ENCODE data around the gene SMAD6.

Gene SMAD6

DNA sequence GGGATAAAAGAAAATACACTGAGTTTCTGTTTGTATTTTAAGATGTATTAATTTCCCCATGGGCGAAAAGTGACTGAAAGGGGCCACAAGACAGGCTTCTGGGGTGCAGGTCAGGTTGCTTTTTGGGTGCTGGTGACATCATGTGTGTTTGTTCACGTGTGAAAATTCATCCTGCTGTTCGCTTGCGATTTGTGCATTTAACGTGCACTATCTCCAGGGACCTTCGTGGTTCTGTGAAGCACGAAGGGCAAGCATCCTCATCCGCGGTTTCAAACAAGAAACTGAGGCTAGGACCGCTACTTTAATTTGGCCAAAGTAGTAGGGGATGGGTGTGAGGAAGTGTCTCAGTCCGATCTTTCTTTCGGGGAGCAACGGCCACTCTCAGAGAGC lies 1.6 kb upstream of the SMAD6 start:
- no peak for DNase-seq (ENCODE audit: low read depth)
- peak overlapping the region; percentile 46 for H3K4me3 ChIP-seq (ENCODE audit: low read length)
- TF ChIP-seq, protein P1, sequence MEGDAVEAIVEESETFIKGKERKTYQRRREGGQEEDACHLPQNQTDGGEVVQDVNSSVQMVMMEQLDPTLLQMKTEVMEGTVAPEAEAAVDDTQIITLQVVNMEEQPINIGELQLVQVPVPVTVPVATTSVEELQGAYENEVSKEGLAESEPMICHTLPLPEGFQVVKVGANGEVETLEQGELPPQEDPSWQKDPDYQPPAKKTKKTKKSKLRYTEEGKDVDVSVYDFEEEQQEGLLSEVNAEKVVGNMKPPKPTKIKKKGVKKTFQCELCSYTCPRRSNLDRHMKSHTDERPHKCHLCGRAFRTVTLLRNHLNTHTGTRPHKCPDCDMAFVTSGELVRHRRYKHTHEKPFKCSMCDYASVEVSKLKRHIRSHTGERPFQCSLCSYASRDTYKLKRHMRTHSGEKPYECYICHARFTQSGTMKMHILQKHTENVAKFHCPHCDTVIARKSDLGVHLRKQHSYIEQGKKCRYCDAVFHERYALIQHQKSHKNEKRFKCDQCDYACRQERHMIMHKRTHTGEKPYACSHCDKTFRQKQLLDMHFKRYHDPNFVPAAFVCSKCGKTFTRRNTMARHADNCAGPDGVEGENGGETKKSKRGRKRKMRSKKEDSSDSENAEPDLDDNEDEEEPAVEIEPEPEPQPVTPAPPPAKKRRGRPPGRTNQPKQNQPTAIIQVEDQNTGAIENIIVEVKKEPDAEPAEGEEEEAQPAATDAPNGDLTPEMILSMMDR (IDR thresholded peaks at IDR 0.05; ENCODE audit: insufficient read depth, low read depth, low read length, missing control alignments), result no peak

DNA sequence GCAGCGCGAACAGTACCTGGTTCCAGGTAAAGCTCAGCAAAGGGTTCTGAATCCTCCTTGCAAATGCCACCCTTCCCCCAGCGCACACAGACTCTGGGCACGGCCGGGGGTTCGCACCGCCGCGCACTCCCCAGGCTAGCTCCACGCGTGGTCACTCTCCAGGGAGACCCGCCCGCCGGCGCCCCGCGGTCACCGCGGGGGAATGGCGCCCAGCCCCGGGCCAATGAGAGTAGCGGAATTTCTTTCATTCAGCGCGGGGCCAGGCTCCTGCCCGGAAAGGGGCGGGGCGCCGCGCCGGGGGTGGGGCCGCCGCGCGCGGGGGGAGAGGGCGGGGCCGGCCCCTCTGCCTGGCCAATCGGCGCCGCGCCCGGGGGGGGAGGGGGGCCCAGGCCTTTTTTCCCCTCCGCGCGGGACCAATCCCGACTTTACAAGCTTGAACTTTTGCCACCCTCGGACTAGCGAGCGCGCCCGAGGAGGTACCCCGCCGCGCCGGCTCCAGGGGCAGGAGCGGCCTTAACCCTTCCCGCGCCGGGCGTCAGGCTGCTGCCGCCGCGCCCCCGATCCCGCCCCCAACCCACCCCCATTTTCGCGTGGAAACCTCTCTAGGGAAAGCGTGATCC lies 1.1 kb upstream of the SMAD6 start:
- peak; percentile 91 for DNase-seq (ENCODE audit: low read depth)
- H3K4me3 ChIP-seq (ENCODE audit: low read length), result peak overlapping the region; percentile 46
- TF ChIP-seq, protein P1 (IDR thresholded peaks at IDR 0.05; ENCODE audit: insufficient read depth, low read depth, low read length, missing control alignments), result no peak

DNA sequence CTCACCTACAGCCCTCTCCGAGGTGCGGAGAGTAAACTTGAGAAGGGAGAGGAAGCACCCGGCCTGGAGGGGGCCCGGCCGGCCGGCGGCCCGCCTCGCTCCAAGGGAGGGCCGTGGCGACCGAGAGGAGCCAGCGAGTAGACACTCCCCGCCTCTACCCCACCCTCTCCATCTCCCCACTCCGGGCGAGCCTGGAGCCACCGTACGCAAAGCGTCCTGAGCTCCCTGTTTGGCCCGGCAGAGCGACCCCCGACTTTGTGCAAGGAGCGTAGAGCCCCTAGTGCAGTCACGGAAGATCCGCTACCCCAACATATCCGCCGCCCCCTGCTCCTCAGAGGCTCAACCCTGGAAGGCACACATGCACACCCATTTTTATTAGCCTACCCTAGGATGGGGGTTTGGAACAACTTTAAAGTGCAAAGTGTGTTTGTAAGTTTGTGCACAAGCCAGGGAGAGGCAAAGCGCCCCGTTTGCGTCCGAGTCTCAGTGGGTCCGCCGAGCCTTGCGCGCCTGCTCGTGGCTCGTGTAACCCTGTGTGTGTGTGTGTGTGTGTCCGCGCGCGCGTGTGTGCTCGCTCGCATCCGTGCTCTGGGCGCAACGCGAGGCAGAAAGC lies 508 bp upstream of the SMAD6 start:
- DNase-seq (ENCODE audit: low read depth), result peak; percentile 55
- TF ChIP-seq, protein P1 (IDR thresholded peaks at IDR 0.05; ENCODE audit: insufficient read depth, low read depth, low read length, missing control alignments), result no peak
- H3K4me3 ChIP-seq (ENCODE audit: low read length), result peak overlapping the region; percentile 45

DNA sequence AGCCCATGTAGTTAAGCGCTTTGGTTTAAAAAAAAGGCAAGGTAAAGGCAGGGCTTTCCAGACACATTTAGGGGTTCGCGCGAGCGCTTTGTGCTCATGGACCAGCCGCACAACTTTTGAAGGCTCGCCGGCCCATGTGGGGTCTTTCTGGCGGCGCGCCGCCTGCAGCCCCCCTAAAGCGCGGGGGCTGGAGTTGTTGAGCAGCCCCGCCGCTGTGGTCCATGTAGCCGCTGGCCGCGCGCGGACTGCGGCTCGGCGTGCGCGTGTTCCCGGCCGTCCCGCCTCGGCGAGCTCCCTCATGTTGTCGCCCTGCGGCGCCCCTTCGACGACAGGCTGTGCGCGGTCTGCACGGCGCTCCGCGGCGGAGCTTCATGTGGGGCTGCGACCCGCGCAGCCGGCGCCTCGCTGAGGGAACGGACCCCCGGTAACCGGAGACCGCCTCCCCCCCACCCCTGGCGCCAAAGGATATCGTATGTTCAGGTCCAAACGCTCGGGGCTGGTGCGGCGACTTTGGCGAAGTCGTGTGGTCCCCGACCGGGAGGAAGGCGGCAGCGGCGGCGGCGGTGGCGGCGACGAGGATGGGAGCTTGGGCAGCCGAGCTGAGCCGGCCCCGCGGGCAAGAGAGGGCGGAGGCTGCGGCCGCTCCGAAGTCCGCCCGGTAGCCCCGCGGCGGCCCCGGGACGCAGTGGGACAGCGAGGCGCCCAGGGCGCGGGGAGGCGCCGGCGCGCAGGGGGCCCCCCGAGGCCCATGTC lies 927 bp downstream of the SMAD6 start:
- peak overlapping the region; percentile 45 for H3K4me3 ChIP-seq (ENCODE audit: low read length)
- DNase-seq (ENCODE audit: low read depth), result no peak
- TF ChIP-seq, protein P1 (IDR thresholded peaks at IDR 0.05; ENCODE audit: insufficient read depth, low read depth, low read length, missing control alignments), result no peak

DNA sequence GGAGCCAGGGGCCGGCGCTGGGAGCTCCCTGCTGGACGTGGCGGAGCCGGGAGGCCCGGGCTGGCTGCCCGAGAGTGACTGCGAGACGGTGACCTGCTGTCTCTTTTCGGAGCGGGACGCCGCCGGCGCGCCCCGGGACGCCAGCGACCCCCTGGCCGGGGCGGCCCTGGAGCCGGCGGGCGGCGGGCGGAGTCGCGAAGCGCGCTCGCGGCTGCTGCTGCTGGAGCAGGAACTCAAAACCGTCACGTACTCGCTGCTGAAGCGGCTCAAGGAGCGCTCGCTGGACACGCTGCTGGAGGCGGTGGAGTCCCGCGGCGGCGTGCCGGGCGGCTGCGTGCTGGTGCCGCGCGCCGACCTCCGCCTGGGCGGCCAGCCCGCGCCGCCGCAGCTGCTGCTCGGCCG lies 1.5 kb downstream of the SMAD6 start:
- peak overlapping the region; percentile 18 for H3K4me3 ChIP-seq (ENCODE audit: low read length)
- peak; percentile 50 for DNase-seq (ENCODE audit: low read depth)
- TF ChIP-seq, protein P1 (IDR thresholded peaks at IDR 0.05; ENCODE audit: insufficient read depth, low read depth, low read length, missing control alignments), result no peak

DNA sequence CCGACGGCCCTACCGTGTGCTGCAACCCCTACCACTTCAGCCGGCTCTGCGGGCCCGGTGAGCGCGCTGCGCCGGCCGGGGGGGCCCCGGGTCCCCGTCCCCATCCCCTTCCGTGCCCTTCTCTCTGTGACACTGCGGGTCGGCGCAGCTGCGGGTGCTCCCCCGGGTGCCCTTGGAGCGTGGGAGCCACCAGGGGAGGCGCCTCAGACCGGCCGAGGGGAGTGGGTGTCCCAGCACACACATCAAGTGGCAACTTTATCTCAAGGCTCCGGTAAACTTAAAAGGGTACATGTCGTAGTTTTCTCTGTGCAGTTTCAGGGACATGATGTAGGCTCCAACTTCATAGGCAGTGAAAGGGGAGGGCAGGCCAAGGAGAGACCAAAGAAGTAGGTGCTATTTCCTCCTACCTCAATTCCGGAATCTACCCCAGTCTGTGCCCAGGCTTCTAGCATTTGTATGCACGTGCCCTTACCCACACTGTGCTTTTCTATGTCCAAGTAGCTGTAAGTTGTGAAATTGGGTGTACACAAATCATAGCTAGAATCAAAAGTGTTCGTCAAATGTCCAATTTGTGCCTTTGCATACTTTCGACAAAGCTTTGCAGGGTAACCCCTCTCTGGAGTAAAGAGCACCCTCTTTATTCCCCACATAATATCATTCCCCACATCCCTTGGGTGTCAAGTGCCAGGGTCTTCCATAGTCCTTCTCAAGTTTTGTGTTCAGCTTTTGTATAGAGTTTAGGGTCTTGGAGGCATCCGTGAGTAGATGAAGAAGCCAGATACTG lies 2.2 kb downstream of the SMAD6 start:
- DNase-seq (ENCODE audit: low read depth), result no peak
- TF ChIP-seq, protein P1 (IDR thresholded peaks at IDR 0.05; ENCODE audit: insufficient read depth, low read depth, low read length, missing control alignments), result no peak
- no peak overlapping the region for H3K4me3 ChIP-seq (ENCODE audit: low read length)
